ENCODE results near the gene ZFAND3.

ZFAND3 gene

DNA sequence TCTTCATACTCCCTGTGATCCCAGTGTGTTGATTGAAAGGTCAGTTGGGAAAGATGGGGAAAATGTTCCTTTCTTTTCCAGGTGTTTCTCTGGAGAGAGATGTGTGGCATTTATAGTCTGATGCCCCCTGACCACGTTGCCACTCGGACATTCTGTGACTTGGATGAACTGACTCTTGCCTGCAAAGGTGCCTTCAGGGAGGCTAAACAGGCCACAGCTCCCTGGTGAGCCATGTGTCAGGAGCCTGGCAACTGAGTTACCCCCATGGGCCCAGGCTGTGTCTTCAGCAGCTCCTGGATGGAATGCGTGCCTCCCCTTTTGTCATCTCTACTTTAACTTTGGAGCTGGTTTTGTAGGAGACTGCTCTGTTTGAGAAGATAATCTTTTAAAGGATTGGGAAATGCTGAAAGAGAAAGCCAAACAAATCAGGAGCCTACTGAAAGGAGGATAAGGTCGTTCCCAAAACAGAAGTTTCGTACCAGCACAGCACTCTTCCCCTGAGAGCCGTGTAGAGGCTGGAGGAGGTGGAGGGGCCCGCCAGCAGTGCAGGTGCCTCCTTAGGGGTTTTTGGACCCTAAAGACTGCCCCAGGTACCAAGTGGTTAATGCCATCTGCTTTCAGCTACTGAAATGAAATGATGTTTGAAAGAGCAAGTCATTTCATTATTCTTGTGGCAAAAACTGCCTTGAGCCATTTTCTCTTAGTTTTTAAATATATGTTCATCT lies 322.8 kb downstream of the ZFAND3 start:
- no peak overlapping the region for H3K4me3 Mint-ChIP-seq
- H3K4me1 Mint-ChIP-seq, result peaks cover 6% of the 10 kb centered on the region
- no peaks in the 10 kb centered on the region for H3K27me3 Mint-ChIP-seq
- peaks cover 26% of the 10 kb centered on the region for H3K36me3 Mint-ChIP-seq
- DNase-seq (ENCODE audit: low spot score in 2 of 2) (no peak), ATAC-seq (ENCODE audit: low read depth) (no peak)
- H3K27ac Mint-ChIP-seq, result no peak overlapping the region
- H3K9me3 Mint-ChIP-seq, result no peaks in the 10 kb centered on the region

DNA sequence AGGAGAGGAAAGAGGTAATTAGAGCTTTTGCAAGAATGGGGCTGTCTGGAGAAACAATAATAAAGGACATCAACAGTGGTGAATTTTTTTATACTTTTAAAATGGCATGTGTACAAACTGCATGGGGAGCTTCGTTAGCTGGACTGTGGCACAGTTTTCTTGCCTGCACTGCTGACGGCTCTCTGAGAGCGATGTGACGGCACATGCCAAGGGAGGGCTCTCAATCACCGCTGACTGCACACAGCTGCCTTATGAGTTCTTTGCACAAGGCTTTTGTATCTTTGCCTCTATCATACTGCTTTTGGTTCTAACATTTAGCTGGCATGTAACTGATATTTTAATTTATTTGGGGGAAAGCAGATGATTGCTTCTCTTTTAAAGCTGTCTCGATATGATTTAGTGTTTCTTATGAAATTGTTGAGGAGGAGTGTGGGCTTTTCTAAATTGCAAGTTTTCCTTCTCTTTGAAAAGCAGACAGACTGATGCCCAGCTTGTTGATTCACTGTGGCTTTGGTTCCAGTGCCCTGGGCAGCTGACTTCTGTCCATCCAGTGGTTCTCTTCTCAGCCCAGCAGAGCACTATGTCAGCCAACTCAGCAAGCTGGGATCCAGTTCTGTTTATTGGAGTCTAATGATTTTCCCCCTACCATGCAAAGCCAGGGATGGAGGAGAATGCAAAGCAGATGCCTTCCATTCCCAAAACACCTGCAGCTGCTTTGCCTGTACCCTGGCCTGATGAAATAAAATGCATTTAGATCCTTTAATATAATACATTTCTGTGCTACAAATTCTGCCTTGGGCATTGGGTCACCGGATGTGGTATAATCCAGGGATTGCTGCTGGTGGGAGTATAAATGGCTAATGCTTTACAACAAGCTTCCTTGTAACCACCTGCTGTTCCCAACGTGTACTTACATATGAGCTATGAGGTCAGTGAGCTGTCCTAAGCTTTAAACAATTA lies 323.9 kb downstream of the ZFAND3 start:
- Mint-ChIP-seq H3K27ac (no peak overlapping the region), H3K27me3 (no peaks in the 10 kb centered on the region), H3K4me3 (no peak overlapping the region), H3K4me1 (peaks cover 2% of the 10 kb centered on the region), H3K36me3 (peaks cover 22% of the 10 kb centered on the region), H3K9me3 (no peaks in the 10 kb centered on the region)
- ATAC-seq (ENCODE audit: low read depth), result no peak
- no peak for DNase-seq (ENCODE audit: low spot score in 2 of 2)

DNA sequence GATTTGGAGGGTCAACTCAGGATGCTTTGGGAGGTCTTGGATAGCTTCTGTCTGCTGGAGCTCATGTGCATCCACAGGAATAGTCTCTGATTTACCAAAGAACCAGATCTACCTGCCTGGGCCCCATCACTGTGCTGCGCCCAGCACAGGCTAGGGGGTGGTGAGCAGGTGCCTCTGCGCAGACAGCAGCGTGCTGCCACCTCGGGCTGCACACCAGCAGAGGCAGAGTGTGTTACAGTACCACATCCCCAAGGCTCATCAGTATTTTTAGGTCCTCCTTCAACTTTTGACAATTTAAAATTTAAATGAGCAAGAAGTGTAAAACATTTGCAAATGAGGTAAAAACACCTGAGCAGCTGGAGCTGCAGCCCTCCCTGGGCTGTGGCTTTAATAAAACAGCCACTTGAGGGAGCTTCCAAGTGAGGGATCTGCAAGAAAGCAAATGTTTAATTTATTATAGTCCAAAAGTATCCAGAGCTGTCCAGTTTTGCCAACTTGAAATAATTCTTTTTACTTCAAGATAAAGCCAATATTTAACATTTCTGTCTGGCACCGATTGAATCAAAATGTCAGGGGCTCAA lies 324.9 kb downstream of the ZFAND3 start:
- Mint-ChIP-seq H3K4me3 (no peak overlapping the region), H3K36me3 (peaks cover 19% of the 10 kb centered on the region), H3K27me3 (no peaks in the 10 kb centered on the region), H3K27ac (no peak overlapping the region), H3K4me1 (no peaks in the 10 kb centered on the region), H3K9me3 (no peaks in the 10 kb centered on the region)
- no peak for DNase-seq (ENCODE audit: low spot score in 2 of 2)
- no peak for ATAC-seq (ENCODE audit: low read depth)

DNA sequence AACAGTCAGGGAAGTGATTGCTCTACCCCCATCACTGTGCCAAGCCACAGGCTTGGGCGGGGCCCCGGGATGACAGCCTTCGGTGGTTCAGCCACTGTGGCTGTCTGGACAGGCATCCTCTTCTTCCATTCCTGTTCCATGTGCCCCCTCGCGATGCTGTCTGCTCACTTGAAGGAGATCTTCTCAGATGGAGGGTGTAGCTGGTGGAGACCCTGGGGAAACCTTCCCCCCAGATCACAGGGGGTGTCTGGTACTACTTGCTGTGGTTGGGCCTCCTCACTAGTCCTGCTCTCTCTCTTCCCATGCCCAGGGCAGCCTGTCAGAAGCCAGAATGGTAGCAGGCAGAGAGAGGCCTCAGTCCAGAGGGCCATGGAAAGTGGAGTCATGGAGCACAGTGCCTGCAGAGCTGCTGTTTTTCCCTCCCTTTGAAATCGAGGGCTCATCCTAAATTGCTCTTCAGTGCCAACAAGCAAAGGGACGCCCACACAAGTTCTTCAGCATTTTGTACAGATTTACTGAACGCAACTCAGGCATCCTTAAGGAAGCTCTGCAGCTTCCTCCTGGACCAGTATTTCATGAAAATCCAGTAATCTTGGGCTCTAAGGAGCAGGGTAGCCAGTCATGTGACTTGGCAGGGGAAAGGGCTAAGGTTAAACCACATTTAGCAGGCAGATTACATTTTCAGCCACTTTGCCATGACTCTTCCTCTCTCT lies 326.6 kb downstream of the ZFAND3 start:
- Mint-ChIP-seq H3K9me3 (no peaks in the 10 kb centered on the region), H3K4me1 (no peaks in the 10 kb centered on the region), H3K4me3 (no peak overlapping the region), H3K36me3 (peaks cover 16% of the 10 kb centered on the region), H3K27me3 (no peaks in the 10 kb centered on the region), H3K27ac (no peak overlapping the region)
- ATAC-seq (ENCODE audit: low read depth) (no peak), DNase-seq (ENCODE audit: low spot score in 2 of 2) (no peak)

DNA sequence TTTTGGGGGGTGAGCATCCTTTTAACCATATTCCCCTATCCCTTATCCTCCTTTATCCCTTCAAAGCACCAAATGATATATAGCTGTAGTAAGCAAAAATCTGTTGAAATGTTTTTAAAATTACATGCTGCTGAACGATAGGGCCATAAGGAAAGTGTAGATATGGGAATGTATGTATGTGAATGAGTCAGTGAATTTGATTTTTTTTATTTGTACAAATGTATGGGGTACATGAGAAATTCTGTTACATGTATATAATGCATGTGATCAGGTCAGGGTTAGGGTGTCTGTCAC lies 327.2 kb downstream of the ZFAND3 start:
- peaks cover 13% of the 10 kb centered on the region for H3K36me3 Mint-ChIP-seq
- DNase-seq (ENCODE audit: low spot score in 2 of 2) (no peak), ATAC-seq (ENCODE audit: low read depth) (no peak)
- no peaks in the 10 kb centered on the region for H3K27me3 Mint-ChIP-seq
- no peak overlapping the region for H3K4me3 Mint-ChIP-seq
- H3K4me1 Mint-ChIP-seq, result no peaks in the 10 kb centered on the region
- no peak overlapping the region for H3K27ac Mint-ChIP-seq
- no peaks in the 10 kb centered on the region for H3K9me3 Mint-ChIP-seq

DNA sequence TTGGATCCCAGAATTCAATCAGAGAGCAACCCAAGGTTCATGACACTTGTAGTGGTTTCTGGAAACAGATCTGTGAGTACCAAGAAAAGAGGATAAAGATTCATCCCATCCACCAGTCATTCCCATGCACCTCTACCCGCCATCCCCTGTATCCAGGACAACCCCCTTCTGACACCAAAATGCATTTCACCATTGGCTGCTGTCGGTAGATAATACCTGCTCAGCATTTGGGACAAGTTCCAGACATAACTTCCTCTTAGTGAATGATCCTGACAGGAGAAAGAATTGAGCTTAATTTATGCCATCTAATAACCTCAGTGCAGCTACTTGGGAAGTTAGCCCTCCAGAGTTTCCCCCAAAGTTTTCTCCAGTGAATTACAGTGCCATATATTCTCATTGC lies 329.1 kb downstream of the ZFAND3 start:
- no peaks in the 10 kb centered on the region for H3K4me1 Mint-ChIP-seq
- peaks cover 11% of the 10 kb centered on the region for H3K36me3 Mint-ChIP-seq
- no peaks in the 10 kb centered on the region for H3K9me3 Mint-ChIP-seq
- DNase-seq (ENCODE audit: low spot score in 2 of 2) (no peak), ATAC-seq (ENCODE audit: low read depth) (no peak)
- no peak overlapping the region for H3K27ac Mint-ChIP-seq
- no peak overlapping the region for H3K4me3 Mint-ChIP-seq
- H3K27me3 Mint-ChIP-seq, result no peaks in the 10 kb centered on the region

DNA sequence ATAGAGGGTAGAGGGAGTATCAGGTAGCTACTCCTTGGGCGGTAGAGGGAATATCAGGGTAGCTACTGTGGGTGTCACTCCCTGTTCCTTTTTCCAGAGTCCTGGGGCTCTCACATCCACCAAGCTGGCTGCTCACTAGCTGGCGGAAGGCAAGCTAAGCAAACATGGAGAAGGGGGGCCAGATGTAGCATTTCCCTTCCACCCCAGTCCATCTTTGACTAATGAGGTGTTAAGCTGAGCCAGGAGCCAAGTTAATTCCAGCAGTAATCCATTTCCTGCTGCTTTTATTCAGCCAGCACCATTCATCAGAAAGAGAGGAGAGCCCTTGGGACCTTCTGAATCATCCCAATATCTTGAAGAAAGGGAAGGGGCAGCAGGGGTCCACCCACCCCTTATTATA lies 330.0 kb downstream of the ZFAND3 start:
- no peak for ATAC-seq (ENCODE audit: low read depth)
- no peaks in the 10 kb centered on the region for H3K9me3 Mint-ChIP-seq
- H3K4me3 Mint-ChIP-seq, result no peak overlapping the region
- H3K4me1 Mint-ChIP-seq, result no peaks in the 10 kb centered on the region
- peaks cover 11% of the 10 kb centered on the region for H3K36me3 Mint-ChIP-seq
- H3K27me3 Mint-ChIP-seq, result no peaks in the 10 kb centered on the region
- DNase-seq (ENCODE audit: low spot score in 2 of 2), result no peak
- no peak overlapping the region for H3K27ac Mint-ChIP-seq

DNA sequence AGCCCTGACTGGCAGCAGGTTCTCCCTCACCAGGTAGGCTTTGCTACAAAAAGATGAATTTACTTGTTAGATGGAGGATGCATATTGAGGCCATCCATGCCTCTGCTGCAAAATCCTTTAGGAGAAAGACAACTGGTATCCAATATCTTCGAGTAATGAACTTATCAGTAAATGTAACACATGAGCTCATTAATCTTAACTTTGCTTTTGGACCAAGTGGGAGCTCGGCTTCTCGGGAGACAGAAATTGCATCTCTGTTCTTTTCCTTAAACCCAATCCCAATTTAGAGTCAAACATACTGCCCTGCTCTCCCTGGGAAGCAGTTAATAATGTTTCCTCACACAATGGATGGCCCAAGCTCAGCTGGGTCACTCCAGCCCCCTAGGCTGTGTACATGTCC lies 330.5 kb downstream of the ZFAND3 start:
- peaks cover 11% of the 10 kb centered on the region for H3K36me3 Mint-ChIP-seq
- no peaks in the 10 kb centered on the region for H3K4me1 Mint-ChIP-seq

DNA sequence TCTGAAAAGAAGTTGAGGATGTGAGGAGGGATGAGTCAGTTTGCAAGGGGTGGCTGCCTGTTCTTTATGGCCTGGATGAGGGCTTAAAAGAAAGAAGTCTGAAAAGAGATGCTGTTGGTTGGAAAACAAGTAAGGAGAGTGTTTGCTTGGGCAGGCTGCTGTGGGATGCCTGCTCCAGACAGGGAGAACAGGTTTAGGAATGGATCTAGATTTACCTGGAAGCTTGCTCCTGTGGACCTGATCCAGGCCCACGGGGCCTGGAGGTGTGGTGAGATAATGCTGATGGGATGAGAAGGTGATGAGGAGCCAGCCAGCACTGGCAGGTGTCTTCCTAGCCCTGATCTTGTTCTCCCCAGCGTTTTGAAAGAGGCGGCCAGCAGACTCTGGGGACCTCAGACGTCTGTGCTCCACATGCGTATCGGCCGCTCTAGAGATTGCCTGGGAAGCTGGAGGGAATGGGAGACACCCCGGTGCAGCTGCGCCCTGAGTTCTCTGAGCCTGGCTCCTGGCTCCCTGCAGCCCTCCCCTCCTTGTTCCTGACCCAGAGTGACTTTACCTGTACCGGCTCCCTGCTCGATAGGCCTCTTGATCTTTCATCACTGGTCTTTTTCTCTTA lies 331.3 kb downstream of the ZFAND3 start:
- Mint-ChIP-seq H3K9me3 (no peaks in the 10 kb centered on the region), H3K27me3 (no peaks in the 10 kb centered on the region), H3K27ac (no peak overlapping the region), H3K4me1 (no peaks in the 10 kb centered on the region), H3K36me3 (peaks cover 13% of the 10 kb centered on the region), H3K4me3 (no peak overlapping the region)
- DNase-seq (ENCODE audit: low spot score in 2 of 2), result no peak
- no peak for ATAC-seq (ENCODE audit: low read depth)

More for the DNA sequence above, 330.5 kb downstream of the ZFAND3 start:
- no peak for DNase-seq (ENCODE audit: low spot score in 2 of 2)
- Mint-ChIP-seq H3K4me3 (no peak overlapping the region), H3K9me3 (no peaks in the 10 kb centered on the region), H3K27ac (no peak overlapping the region), H3K27me3 (no peaks in the 10 kb centered on the region)
- no peak for ATAC-seq (ENCODE audit: low read depth)

DNA sequence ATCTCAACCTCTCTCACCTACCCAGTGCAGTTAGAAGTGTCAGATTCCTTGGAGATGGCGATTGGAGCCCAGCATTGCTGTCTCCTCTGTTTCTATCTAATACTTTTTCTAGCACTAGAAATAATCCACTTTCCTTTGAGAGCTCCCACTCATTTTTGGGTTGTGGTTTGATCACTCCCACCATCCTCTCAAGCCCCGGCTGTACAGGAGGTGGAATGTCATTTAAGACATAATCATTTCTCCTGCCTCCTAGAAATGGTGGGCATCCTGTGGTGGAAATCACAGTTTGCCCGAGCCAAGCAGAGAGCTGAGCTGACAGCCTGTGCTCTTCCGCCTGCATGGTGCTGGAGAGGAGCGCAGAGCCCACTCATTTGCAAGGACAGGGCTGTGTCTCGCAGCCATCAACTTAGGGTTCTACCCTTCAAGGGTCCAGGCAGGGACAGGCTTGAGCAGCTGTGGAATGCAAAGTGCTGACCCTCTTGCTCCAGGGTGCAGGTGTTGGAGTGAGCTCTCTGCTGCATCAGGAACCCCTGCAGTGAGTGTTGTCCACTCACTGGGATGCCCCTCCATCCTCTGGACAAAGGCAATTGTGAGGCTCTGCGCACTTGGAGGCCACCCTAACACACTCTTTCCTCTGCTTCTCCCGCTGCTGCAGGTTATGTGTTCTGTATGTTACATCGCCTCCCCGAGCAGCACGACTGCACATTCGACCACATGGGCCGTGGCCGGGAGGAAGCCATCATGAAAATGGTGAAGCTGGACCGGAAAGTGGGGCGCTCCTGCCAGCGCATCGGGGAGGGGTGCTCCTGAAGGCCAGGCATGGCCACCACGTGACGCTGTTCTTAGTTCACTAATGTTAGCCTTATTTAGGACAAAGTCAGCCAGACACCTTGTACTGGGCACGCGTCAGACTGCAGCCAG lies 332.3 kb downstream of the ZFAND3 start:
- H3K4me1 Mint-ChIP-seq, result no peaks in the 10 kb centered on the region
- H3K27me3 Mint-ChIP-seq, result no peaks in the 10 kb centered on the region
- DNase-seq (ENCODE audit: low spot score in 2 of 2) (no peak), ATAC-seq (ENCODE audit: low read depth) (no peak)
- H3K4me3 Mint-ChIP-seq, result no peak overlapping the region
- no peaks in the 10 kb centered on the region for H3K9me3 Mint-ChIP-seq
- H3K27ac Mint-ChIP-seq, result no peak overlapping the region
- H3K36me3 Mint-ChIP-seq, result peaks cover 15% of the 10 kb centered on the region

DNA sequence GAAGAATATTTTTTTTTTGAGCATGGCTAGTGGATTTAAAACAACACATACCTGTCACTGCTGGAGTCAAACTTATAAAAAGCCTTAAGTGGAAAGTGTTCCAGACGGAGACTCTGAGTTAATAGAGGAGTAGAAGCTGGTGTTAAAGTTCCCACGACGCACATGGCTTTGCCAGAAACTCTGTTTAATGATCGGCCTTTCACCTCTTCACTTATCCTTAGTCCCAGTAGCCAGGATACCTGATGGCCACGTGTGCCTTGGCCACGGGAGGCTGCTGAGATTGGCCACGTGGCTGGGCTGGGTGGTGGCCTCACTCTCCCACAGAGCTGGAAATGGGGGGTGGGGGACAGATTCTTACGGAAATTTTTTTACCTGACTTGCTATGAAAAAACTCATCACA lies 333.1 kb downstream of the ZFAND3 start:
- no peak overlapping the region for H3K4me3 Mint-ChIP-seq
- H3K4me1 Mint-ChIP-seq, result no peaks in the 10 kb centered on the region
- ATAC-seq (ENCODE audit: low read depth) (no peak), DNase-seq (ENCODE audit: low spot score in 2 of 2) (no peak)
- H3K27ac Mint-ChIP-seq, result no peak overlapping the region
- peaks cover 13% of the 10 kb centered on the region for H3K36me3 Mint-ChIP-seq
- no peaks in the 10 kb centered on the region for H3K27me3 Mint-ChIP-seq
- no peaks in the 10 kb centered on the region for H3K9me3 Mint-ChIP-seq

DNA sequence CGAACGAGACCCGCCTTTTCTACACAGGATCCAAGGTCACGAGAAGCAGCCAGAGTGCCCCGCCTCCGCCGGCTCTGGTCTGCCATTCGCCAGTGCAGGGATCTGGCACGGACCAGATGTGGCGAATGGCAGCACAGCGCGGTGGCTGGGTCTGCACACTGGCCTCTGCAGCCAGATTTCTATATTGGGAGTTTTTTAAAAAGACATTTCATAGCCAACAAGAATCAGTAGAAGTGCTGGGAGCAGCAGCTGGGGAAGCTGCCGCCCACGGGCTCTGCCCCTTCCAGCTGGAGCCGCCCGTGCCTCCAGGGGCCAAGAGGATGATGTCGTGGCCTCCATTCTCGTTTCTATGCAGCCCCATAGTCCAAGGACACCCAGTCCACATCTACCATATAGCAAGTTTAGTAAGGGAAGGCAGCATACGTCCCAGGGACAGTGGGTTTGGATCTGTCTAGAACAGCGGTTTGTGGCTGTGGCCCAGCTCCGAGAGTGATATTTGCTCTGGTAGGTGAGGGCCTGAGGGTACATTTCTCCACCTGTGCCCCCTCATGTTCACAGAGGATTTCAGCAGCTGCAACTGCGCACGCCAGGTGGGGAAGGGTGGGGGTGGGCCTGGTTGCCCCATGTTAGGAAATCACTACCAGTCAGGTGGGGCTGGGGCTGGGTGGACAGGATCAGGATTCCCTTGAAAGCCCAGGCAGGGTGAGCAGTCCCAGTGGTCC lies 333.7 kb downstream of the ZFAND3 start:
- Mint-ChIP-seq H3K27ac (no peak overlapping the region), H3K27me3 (no peaks in the 10 kb centered on the region)

More for the DNA sequence above, 333.7 kb downstream of the ZFAND3 start:
- DNase-seq (ENCODE audit: low spot score in 2 of 2) (no peak), ATAC-seq (ENCODE audit: low read depth) (no peak)
- Mint-ChIP-seq H3K4me1 (peaks cover 2% of the 10 kb centered on the region), H3K36me3 (peaks cover 19% of the 10 kb centered on the region), H3K9me3 (peaks cover 5% of the 10 kb centered on the region), H3K4me3 (no peak overlapping the region)

Data from memory B cell (primary cell).